Right lobe of liver (tissue), 6 donors: ENCODE data around the gene ABCC1. TPM values are rescaled to one million over a fixed set of nuclear protein-coding genes. Genes with fewer than 3 reads are reported as not detected.
A peak's percentile ranks its signal among the peaks of the same experiment; 100 is the strongest.

Experiments
- ATAC-seq, 4 donors: fragments of 200-7000 bp; cut with Tn5 transposase; one replicate each; pipeline ENCODE4 v1.9.1; 2020; ENCODE audit warnings: mild to moderate bottlenecking in 4 of 4, moderate library complexity in 4 of 4
- DNase-seq, 3 donors: peaks; one replicate each; pipeline ENCODE4 v3.0.0-alpha.2; 2020
- H3K27ac ChIP-seq, 3 donors: fragments of 200-600 bp; one replicate each; pipeline ENCODE4 v1.8.0; 2022
- H3K27me3 ChIP-seq, 2 donors: fragments of 200-600 bp; one replicate each; pipeline ENCODE4 v1.8.0; 2022
- H3K36me3 ChIP-seq, 4 donors: fragments of 200-600 bp; sonication (generic) in 1 of 4; one replicate each; pipeline versions ENCODE4 v1.5.1 to v1.8.0; 2017 to 2022; ENCODE audit warnings: control low read depth in 1 of 4
- H3K4me1 ChIP-seq, 4 donors: fragments of 200-600 bp; sonication (generic) in 1 of 4; one replicate each; pipeline versions ENCODE4 v1.5.1 to v1.8.0; 2017 to 2022; ENCODE audit warnings: control low read depth in 1 of 4
- H3K4me3 ChIP-seq, 3 donors: fragments of 200-600 bp; one replicate each; pipeline ENCODE4 v1.8.0; 2022
- H3K9me3 ChIP-seq, 4 donors: fragments of 200-600 bp; sonication (generic) in 1 of 4; one replicate each; pipeline versions ENCODE4 v1.5.1 to v1.8.0; 2017 to 2022; ENCODE audit warnings: control low read depth in 1 of 4
- POLR2A ChIP-seq: fragments of 450-650 bp; IDR thresholded peaks from one replicate; pipeline ENCODE4 v1.6.1; 2017; ENCODE audit warnings: antibody characterized with exemption, mild to moderate bottlenecking
- WGBS: methylation state at CpG from one replicate; pipeline ENCODE4 v1.1.6; 2018; ENCODE audit warnings: low coverage, low lambda C conversion rate; ENCODE audit not compliant: insufficient coverage; ENCODE audit errors: missing lambda C conversion rate; 5-methylcytosine and 5-hydroxymethylcytosine counted together
- intact Hi-C, 2 donors: fragments of 100-400 bp; cut with DNase I; formaldehyde crosslinking; loops; one replicate each; pipeline versions ENCODE4 v1.11.2 to v1.14.1; 2022
- total RNA-seq, 6 experiments: library from RNA; depleted of rRNA in 2 of 6; stranded (reverse); fragments of >200 nt in 2 of 6; fragmentation: NEBNext Ultra II Directional in 3 of 6; extraction: Animal tissue kit (Norgen Biotek cat#: 25700) in 3 of 6; gene quantifications; one replicate each; pipeline versions ENCODE4 v1.1.0 to v1.2.4, GENCODE V29; 2016 to 2023
- TF ChIP-seq, protein P1 (sequence below), 4 donors: fragments of 200-600 bp in 3 of 4; fragments of 450-650 bp in 1 of 4; IDR thresholded peaks; one replicate each; pipeline versions ENCODE4 v1.5.1 to v1.8.0; 2016 to 2022; ENCODE audit warnings: antibody characterized with exemption in 4 of 4, mild to moderate bottlenecking in 2 of 4
- donor health status: DM: no; HTN: yes; CAD: no.
- donor health status: DM: no; HTN: no; CAD: no.
- donor health status: DM: no; HTN: no; CAD: no.
- donor health status: DM: no; HTN: yes; CAD: no.
- donor health status: DM: no; HTN: yes; CAD: no.

Gene ABCC1
- total RNA-seq, 6 experiments from 2014 or later = 1.9 to 6.7 (median 4.1) TPM

DNA sequence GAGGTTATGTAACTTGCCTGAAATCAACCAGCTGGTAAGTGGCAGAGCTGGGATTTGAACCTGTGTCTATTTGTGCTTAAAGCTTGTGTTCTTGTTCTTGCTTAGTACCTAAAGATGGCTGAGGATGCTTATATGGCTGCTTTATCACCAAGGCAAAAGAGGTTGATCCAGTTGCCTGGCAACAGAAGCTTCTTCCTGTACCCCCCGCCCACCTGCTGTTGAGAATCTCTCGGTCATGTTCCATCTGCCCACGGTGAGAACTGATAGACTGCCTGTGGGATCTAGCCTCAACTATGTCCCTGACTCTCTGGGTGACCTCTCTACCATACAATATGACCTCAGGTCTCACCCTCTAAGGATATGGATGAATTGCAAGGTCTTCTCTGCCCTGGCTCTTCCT, 213.2 kb downstream of the ABCC1 start:
- WGBS = 91% methylated on average over 3 of the region's 3 CpGs
- Histone ChIP-seq H3K4me3 (no peak overlapping the region), H3K36me3 (peaks cover 0 to 85% (median 36%) of the 10 kb centered on the region in 4 donors), H3K27me3 (no peaks in the 10 kb centered on the region), H3K27ac (no peak overlapping the region), H3K9me3 (no peaks in the 10 kb centered on the region), H3K4me1 (no peaks in the 10 kb centered on the region)
- intact Hi-C loops = no loop called here
- TF ChIP-seq POLR2A = no peak
- TF ChIP-seq, protein P1, sequence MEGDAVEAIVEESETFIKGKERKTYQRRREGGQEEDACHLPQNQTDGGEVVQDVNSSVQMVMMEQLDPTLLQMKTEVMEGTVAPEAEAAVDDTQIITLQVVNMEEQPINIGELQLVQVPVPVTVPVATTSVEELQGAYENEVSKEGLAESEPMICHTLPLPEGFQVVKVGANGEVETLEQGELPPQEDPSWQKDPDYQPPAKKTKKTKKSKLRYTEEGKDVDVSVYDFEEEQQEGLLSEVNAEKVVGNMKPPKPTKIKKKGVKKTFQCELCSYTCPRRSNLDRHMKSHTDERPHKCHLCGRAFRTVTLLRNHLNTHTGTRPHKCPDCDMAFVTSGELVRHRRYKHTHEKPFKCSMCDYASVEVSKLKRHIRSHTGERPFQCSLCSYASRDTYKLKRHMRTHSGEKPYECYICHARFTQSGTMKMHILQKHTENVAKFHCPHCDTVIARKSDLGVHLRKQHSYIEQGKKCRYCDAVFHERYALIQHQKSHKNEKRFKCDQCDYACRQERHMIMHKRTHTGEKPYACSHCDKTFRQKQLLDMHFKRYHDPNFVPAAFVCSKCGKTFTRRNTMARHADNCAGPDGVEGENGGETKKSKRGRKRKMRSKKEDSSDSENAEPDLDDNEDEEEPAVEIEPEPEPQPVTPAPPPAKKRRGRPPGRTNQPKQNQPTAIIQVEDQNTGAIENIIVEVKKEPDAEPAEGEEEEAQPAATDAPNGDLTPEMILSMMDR (IDR thresholded peaks at IDR 0.05) = no peak
- ATAC-seq = no peak
- no peak for DNase-seq

DNA sequence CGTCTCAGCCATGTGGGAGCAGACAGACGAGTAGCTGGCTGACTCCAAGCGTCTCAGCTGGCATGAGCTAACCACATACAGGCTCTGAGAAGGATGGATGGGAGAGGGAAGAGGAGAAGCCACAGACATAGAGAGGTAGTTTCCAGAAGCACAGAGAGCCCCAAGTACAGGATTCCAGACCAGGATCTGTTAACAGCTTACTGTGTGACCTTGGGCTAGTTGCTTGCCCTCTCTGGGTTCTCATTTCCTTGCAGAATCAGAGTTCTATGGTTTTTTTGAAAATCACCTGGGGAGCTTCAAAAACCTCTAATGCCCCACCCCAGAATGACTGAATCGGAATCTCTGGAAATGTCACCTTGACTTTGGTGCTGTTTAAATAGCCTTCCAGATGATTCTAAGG, 213.7 kb downstream of the ABCC1 start:
- peaks cover 0 to 84% (median 36%) of the 10 kb centered on the region in 4 donors for H3K36me3 ChIP-seq
- no peak for ATAC-seq
- no peak for TF ChIP-seq POLR2A
- TF ChIP-seq, protein P1 (IDR thresholded peaks at IDR 0.05) = no peak

GRCh38 chr16:16163571-16163970, 214.2 kb downstream of the ABCC1 start:
- no peak overlapping the region for H3K27ac ChIP-seq
- no peaks in the 10 kb centered on the region for H3K27me3 ChIP-seq
- no peak overlapping the region for H3K4me3 ChIP-seq
- WGBS = 55% methylated on average over 4 of the region's 5 CpGs
- no peaks in the 10 kb centered on the region for H3K9me3 ChIP-seq
- H3K4me1 ChIP-seq = no peaks in the 10 kb centered on the region
- H3K36me3 ChIP-seq = peaks cover 0 to 85% (median 38%) of the 10 kb centered on the region in 4 donors
- intact Hi-C loops = no loop called here
- no peak for ATAC-seq
- TF ChIP-seq, protein P1 (IDR thresholded peaks at IDR 0.05) = no peak
- no peak for TF ChIP-seq POLR2A
- no peak for DNase-seq

More for the DNA sequence above, 213.7 kb downstream of the ABCC1 start:
- Histone ChIP-seq H3K4me1 (no peaks in the 10 kb centered on the region), H3K4me3 (no peak overlapping the region), H3K27ac (no peak overlapping the region), H3K27me3 (no peaks in the 10 kb centered on the region), H3K9me3 (no peaks in the 10 kb centered on the region)
- intact Hi-C loops = no loop called here
- no peak for DNase-seq
- 73% methylated on average over 4 of the region's 4 CpGs for WGBS

DNA sequence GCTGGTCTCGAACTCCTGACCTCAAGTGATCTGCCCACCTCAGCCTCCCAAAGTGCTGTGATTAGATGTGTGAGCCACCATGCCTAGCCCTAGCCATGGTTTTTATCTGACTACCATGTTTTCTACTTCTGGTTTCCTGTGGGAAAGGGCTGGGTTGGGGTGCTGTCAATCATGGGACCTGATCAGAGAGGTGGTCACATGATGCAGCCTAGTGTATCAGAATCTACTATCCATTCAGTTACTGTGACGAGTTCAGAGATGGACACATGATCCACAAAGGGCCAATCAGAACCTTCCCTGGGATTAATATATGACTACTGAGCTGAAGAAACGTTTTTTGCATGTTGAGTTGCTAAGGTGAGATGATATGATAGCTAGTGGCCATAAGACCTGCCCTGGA, 214.8 kb downstream of the ABCC1 start:
- DNase-seq (no peak), ATAC-seq (no peak)
- no peaks in the 10 kb centered on the region for H3K4me1 ChIP-seq
- no peaks in the 10 kb centered on the region for H3K9me3 ChIP-seq
- WGBS = 81% methylated on average over 3 of the region's 3 CpGs
- H3K36me3 ChIP-seq = peaks cover 0 to 86% (median 40%) of the 10 kb centered on the region in 4 donors
- H3K4me3 ChIP-seq = no peak overlapping the region
- TF ChIP-seq POLR2A = no peak
- TF ChIP-seq, protein P1 (IDR thresholded peaks at IDR 0.05) = no peak
- intact Hi-C loops = no loop called here
- H3K27me3 ChIP-seq = no peaks in the 10 kb centered on the region
- H3K27ac ChIP-seq = no peak overlapping the region

GRCh38 chr16:16166085-16166484, 216.7 kb downstream of the ABCC1 start:
- Histone ChIP-seq H3K27me3 (no peaks in the 10 kb centered on the region), H3K9me3 (no peaks in the 10 kb centered on the region), H3K4me3 (no peak overlapping the region), H3K27ac (no peak overlapping the region), H3K4me1 (no peaks in the 10 kb centered on the region), H3K36me3 (peaks cover 0 to 92% (median 45%) of the 10 kb centered on the region in 4 donors)
- WGBS = 71% methylated on average over 3 of the region's 7 CpGs
- intact Hi-C loops = no loop called here
- ATAC-seq = no peak
- peak in 1 of 3 donors; percentile 37 for DNase-seq
- TF ChIP-seq, protein P1 (IDR thresholded peaks at IDR 0.05) = no peak
- no peak for TF ChIP-seq POLR2A
